ENCODE data around the gene TOB1. TPM values are rescaled to one million over a fixed set of nuclear protein-coding genes. Genes with fewer than 3 reads are reported as not detected.

The TOB1 gene
- total and polyA plus RNA-seq, 2 of the 4 experiments (the other 2 are of a cell fraction), result 4.3 to 9.0 TPM

GRCh38 chr17:50850640-50851039, 15.5 kb downstream of the TOB1 start:
- dilution Hi-C loops (cut with HindIII; ENCODE audit: low sequenced_read_pairs, unreplicated experiment) (no loop called here), intact Hi-C loops (cut with micrococcal nuclease) (no loop called here), in situ Hi-C loops (cut with MboI; ENCODE audit: low sequenced_read_pairs) (no loop called here)
- no peak for ATAC-seq (ENCODE audit: low read depth)
- Histone ChIP-seq H2AK5ac (ENCODE audit: low read depth, low read length) (no peak overlapping the region), H3K27ac (ENCODE audit: insufficient read depth, low read length) (no peak overlapping the region), H3K4me1 (ENCODE audit: control insufficient read depth, insufficient read depth, low read length) (0 out of 2 replicates have a peak, but pooled peaks cover 2% of the 10 kb centered on the region), H2BK5ac (ENCODE audit: low read depth, low read length, poor library complexity, severe bottlenecking) (no peak overlapping the region), H3K4me2 (ENCODE audit: low read depth, low read length) (no peak overlapping the region), H3K27me3 (ENCODE audit: control insufficient read depth, insufficient read depth, low read length) (no peaks in the 10 kb centered on the region; the same call in 1 of the 2 replicates), H4K8ac (ENCODE audit: low read depth in 2 of 2, low read length in 2 of 2) (no peak overlapping the region), H3K18ac (ENCODE audit: low read depth, low read length) (no peak overlapping the region), H2BK15ac (ENCODE audit: low read depth, low read length) (no peak overlapping the region), H3K14ac (replicated peaks; ENCODE audit: low read depth, low read length) (no peak overlapping the region), H2AFZ (replicated peaks; ENCODE audit: low read length, poor library complexity) (no peak overlapping the region), H3K36me3 (ENCODE audit: control insufficient read depth, insufficient read depth, low read length) (no peaks in the 10 kb centered on the region), H2AK9ac (replicated peaks; ENCODE audit: low read depth, low read length, poor library complexity) (no peak overlapping the region), H3K4ac (ENCODE audit: low read depth, low read length) (no peak overlapping the region), H3K9me3 (ENCODE audit: control insufficient read depth, insufficient read depth, low read length) (no peaks in the 10 kb centered on the region), H3K23ac (ENCODE audit: low read depth, low read length) (no peak overlapping the region), H4K20me1 (ENCODE audit: insufficient read depth, low read length) (no peaks in the 10 kb centered on the region), H3K4me3 (ENCODE audit: insufficient read depth, low read depth, low read length) (no peak overlapping the region), H2BK120ac (ENCODE audit: low read depth, low read length) (no peak overlapping the region), H4K5ac (ENCODE audit: low read depth, low read length) (no peak overlapping the region), H2BK20ac (ENCODE audit: low read depth, low read length) (no peak overlapping the region), H3K79me1 (ENCODE audit: low read depth in 1 of 2, low read length in 2 of 2) (no peaks in the 10 kb centered on the region), H3K56ac (ENCODE audit: extremely low read depth, insufficient read depth, low read length) (no peak overlapping the region), H3K9me1 (ENCODE audit: insufficient read depth, low read length) (no peaks in the 10 kb centered on the region), H3K9ac (ENCODE audit: low read depth, low read length) (no peak overlapping the region), H4K91ac (ENCODE audit: insufficient read depth, low read depth, low read length) (no peak overlapping the region)
- TF ChIP-seq USF2 (IDR thresholded peaks at IDR 0.05; ENCODE audit: low read depth, low read length) (no peak), MXI1 (IDR thresholded peaks at IDR 0.05; ENCODE audit: borderline replicate concordance, low read depth, low read length) (no peak), MAZ (IDR thresholded peaks at IDR 0.05; ENCODE audit: borderline replicate concordance, low read depth, low read length) (no peak), RFX5 (IDR thresholded peaks at IDR 0.05; ENCODE audit: low read depth, low read length) (no peak), FOS (IDR thresholded peaks at IDR 0.05; ENCODE audit: low read depth, low read length) (no peak), RCOR1 (IDR thresholded peaks at IDR 0.05; ENCODE audit: insufficient replicate concordance, low read length) (no peak), POLR2A (IDR thresholded peaks at IDR 0.05; ENCODE audit: low read depth, low read length) (no peak)
- ChIA-PET CTCF (interaction anchor here (0.6 kb wide), 1 partner anchor 22 kb away, joined by 3 read pairs; no protein-coding TSS in a partner anchor), POLR2A (ENCODE audit: unreplicated experiment) (no interaction called here)
- BruUV-seq (replicated peaks), result no TSS peak
- 95% methylated on average over 3 of the region's 7 CpGs; no CpG with 5 or more reads in 1 of the 2 experiments for WGBS, 2 experiments (ENCODE audit: extremely low coverage in 2 of 2, insufficient read length in 1 of 2)
- no peak for DNase-seq
